GM18499 (cell line): ENCODE data around the gene LIG1.
"Not testable (repeated sequence)": the region's sequence is repeated elsewhere in the genome, so short reads cannot be mapped to it uniquely, and the experiment has no call there.

Source experiments
- ATAC-seq: cut with Tn5 transposase; IDR thresholded peaks from one replicate; pipeline ENCODE4 v1.9.1; 2021; ENCODE audit warnings: moderate number of reproducible peaks; ENCODE audit not compliant: insufficient read depth, unreplicated experiment

The LIG1 gene

GRCh38 chr19:48123907-48124651 is 46.1 kb downstream of the LIG1 start:
- ATAC-seq, result no peak

GRCh38 chr19:48122421-48122820 is 47.7 kb downstream of the LIG1 start:
- no peak for ATAC-seq

GRCh38 chr19:48121909-48122371 is 48.2 kb downstream of the LIG1 start:
- ATAC-seq, result no peak

- no peak for ATAC-seq
Measured at GRCh38 chr19:48121066-48121465, 49.1 kb downstream of the LIG1 start.

- ATAC-seq, result no peak
Measured at GRCh38 chr19:48120505-48120904, 49.6 kb downstream of the LIG1 start.

GRCh38 chr19:48118131-48118517 is 52.0 kb downstream of the LIG1 start:
- no peak for ATAC-seq

- ATAC-seq, result no peak
Measured at GRCh38 chr19:48117515-48118130, 52.5 kb downstream of the LIG1 start.

GRCh38 chr19:48113190-48113917 is 56.8 kb downstream of the LIG1 start:
- no peak for ATAC-seq

GRCh38 chr19:48111280-48111679 is 58.9 kb downstream of the LIG1 start:
- ATAC-seq, result no peak

- no peak for ATAC-seq
Measured at GRCh38 chr19:48110350-48110966, 59.7 kb downstream of the LIG1 start, which contains the start of gene PLA2G4C. PLA2G4C (minus strand) TSS chr19:48110817; CDS start chr19:48106529, 4,288 bp downstream.

- ATAC-seq, result no peak
Measured at GRCh38 chr19:48108997-48109782, 61.0 kb downstream of the LIG1 start.

- no peak for ATAC-seq
Measured at GRCh38 chr19:48103922-48104321, 66.2 kb downstream of the LIG1 start.

GRCh38 chr19:48102870-48103751 is 67.0 kb downstream of the LIG1 start:
- ATAC-seq, result no peak

GRCh38 chr19:48095612-48096175 is 74.5 kb downstream of the LIG1 start:
- ATAC-seq, result no peak

- no peak for ATAC-seq
Measured at GRCh38 chr19:48094855-48095203, 75.3 kb downstream of the LIG1 start.

GRCh38 chr19:48094129-48094854 is 75.9 kb downstream of the LIG1 start:
- ATAC-seq, result no peak

GRCh38 chr19:48091111-48091718 is 78.9 kb downstream of the LIG1 start:
- not testable (repeated sequence) for ATAC-seq
